IMR-90 (cell line): ENCODE measurements around the gene ZNF280B. TPM values are rescaled to one million over a fixed set of nuclear protein-coding genes. Genes with fewer than 3 reads are reported as not detected.

Experiments used
- ATAC-seq: fragments of 200-7000 bp; cut with Tn5 transposase; 2 replicates; pipeline ENCODE4 v1.9.1; 2020; ENCODE audit warnings: low read depth, mild to moderate bottlenecking, moderate library complexity
- BruUV-seq: library from RNA; stranded (reverse); fragments of 400-500 nt; replicated peaks from 2 replicates; lab custom pipeline; 2021; lab: Mats Ljungman, UMichigan
- CTCF ChIA-PET: fragments of 300-600 bp; formaldehyde crosslinking; extraction: SDS; loops from one replicate; lab custom pipeline; 2021; ENCODE audit warnings: antibody characterized with exemption; lab: Yijun Ruan, JAX
- POLR2A ChIA-PET: fragments of 300-600 bp; sonication (Branson Sonifier 250); formaldehyde crosslinking; loops from one replicate; lab custom pipeline; 2022; ENCODE audit warnings: antibody characterized with exemption; ENCODE audit not compliant: unreplicated experiment; lab: Charles Lee
- DNase-seq: peaks from one replicate; pipeline ENCODE4 v3.0.0; 2013
- H2AFZ ChIP-seq: replicated peaks from 2 replicates; pipeline ENCODE3; 2013; ENCODE audit warnings: low read length, mild to moderate bottlenecking; ENCODE audit not compliant: poor library complexity
- H2AK5ac ChIP-seq: 2 replicates; pipeline ENCODE4 v1.6.1; 2013; ENCODE audit warnings: low read depth, low read length, inconsistent platforms
- H2AK9ac ChIP-seq: replicated peaks from 2 replicates; pipeline ENCODE3; 2013; ENCODE audit warnings: mild to moderate bottlenecking, low read depth, low read length, moderate library complexity; ENCODE audit not compliant: poor library complexity
- H2BK120ac ChIP-seq: 2 replicates; pipeline ENCODE4 v1.6.1; 2013; ENCODE audit warnings: low read depth, low read length, inconsistent platforms
- H2BK15ac ChIP-seq: 3 replicates; pipeline ENCODE4 v1.6.1; 2013; ENCODE audit warnings: low read depth, low read length, inconsistent platforms
- H2BK20ac ChIP-seq: 2 replicates; pipeline ENCODE4 v1.6.1; 2013; ENCODE audit warnings: low read depth, mild to moderate bottlenecking, inconsistent platforms, low read length, moderate library complexity
- H2BK5ac ChIP-seq: 2 replicates; pipeline ENCODE4 v1.6.1; 2013; ENCODE audit warnings: mild to moderate bottlenecking, low read depth, low read length, inconsistent platforms; ENCODE audit not compliant: poor library complexity, severe bottlenecking
- H3K14ac ChIP-seq: replicated peaks from 2 replicates; pipeline ENCODE4 v1.6.1; 2013; ENCODE audit warnings: low read depth, low read length, inconsistent platforms
- H3K18ac ChIP-seq: 2 replicates; pipeline ENCODE4 v1.6.1; 2013; ENCODE audit warnings: low read depth, low read length, control low read depth
- H3K23ac ChIP-seq: 2 replicates; pipeline ENCODE4 v1.6.1; 2013; ENCODE audit warnings: low read depth, low read length, inconsistent platforms
- H3K27ac ChIP-seq: 2 replicates; pipeline ENCODE4 v1.5.1; 2013; ENCODE audit warnings: mild to moderate bottlenecking, control low read depth, low read length; ENCODE audit not compliant: insufficient read depth
- H3K27me3 ChIP-seq: 2 replicates; pipeline ENCODE4 v1.6.1; 2013; ENCODE audit warnings: low read length; ENCODE audit not compliant: control insufficient read depth, insufficient read depth
- H3K36me3 ChIP-seq: 2 replicates; pipeline ENCODE4 v1.6.1; 2013; ENCODE audit warnings: low read length, mixed read lengths; ENCODE audit not compliant: control insufficient read depth, insufficient read depth
- H3K4ac ChIP-seq: 2 replicates; pipeline ENCODE4 v1.6.1; 2013; ENCODE audit warnings: low read depth, low read length, inconsistent platforms
- H3K4me1 ChIP-seq: 2 replicates; pipeline ENCODE4 v1.6.1; 2013; ENCODE audit warnings: low read length, mixed read lengths; ENCODE audit not compliant: control insufficient read depth, insufficient read depth
- H3K4me2 ChIP-seq: 2 replicates; pipeline ENCODE4 v1.6.1; 2013; ENCODE audit warnings: low read depth, mild to moderate bottlenecking, control low read depth, low read length, moderate library complexity
- H3K4me3 ChIP-seq: 2 replicates; pipeline ENCODE4 v1.5.1; 2013; ENCODE audit warnings: low read depth, mild to moderate bottlenecking, control low read depth, low read length, moderate library complexity; ENCODE audit not compliant: insufficient read depth
- H3K56ac ChIP-seq: 2 replicates; pipeline ENCODE4 v1.6.1; 2013; ENCODE audit warnings: low read length, inconsistent platforms; ENCODE audit not compliant: insufficient read depth; ENCODE audit errors: extremely low read depth
- H3K79me1 ChIP-seq, 2 experiments: 2 replicates each; pipeline ENCODE4 v1.6.1; 2013; ENCODE audit warnings: low read length in 2 of 2, inconsistent platforms in 1 of 2, low read depth in 1 of 2
- H3K9ac ChIP-seq: 2 replicates; pipeline ENCODE4 v1.6.1; 2013; ENCODE audit warnings: low read depth, low read length, control low read depth
- H3K9me1 ChIP-seq: 2 replicates; pipeline ENCODE4 v1.6.1; 2013; ENCODE audit warnings: low read length, inconsistent platforms; ENCODE audit not compliant: insufficient read depth
- H3K9me3 ChIP-seq: 2 replicates; pipeline ENCODE4 v1.6.1; 2013; ENCODE audit warnings: low read length; ENCODE audit not compliant: control insufficient read depth, insufficient read depth
- H4K20me1 ChIP-seq: 2 replicates; pipeline ENCODE4 v1.6.1; 2013; ENCODE audit warnings: low read length, inconsistent platforms; ENCODE audit not compliant: insufficient read depth
- H4K5ac ChIP-seq: 2 replicates; pipeline ENCODE4 v1.6.1; 2013; ENCODE audit warnings: mild to moderate bottlenecking, low read depth, low read length, control low read depth
- H4K8ac ChIP-seq, 2 experiments: 2 replicates each; pipeline ENCODE4 v1.6.1; 2013; ENCODE audit warnings: low read depth in 2 of 2, low read length in 2 of 2, control low read depth in 1 of 2, inconsistent platforms in 1 of 2
- H4K91ac ChIP-seq: 2 replicates; pipeline ENCODE4 v1.6.1; 2013; ENCODE audit warnings: low read depth, low read length, inconsistent platforms; ENCODE audit not compliant: insufficient read depth
- FOS ChIP-seq: fragments of 150-350 bp; IDR thresholded peaks from 2 replicates; pipeline ENCODE4 v1.6.1; 2016; ENCODE audit warnings: low read depth, low read length
- WGBS, 2 experiments: methylation state at CpG; one replicate each; pipeline versions ENCODE4 v1.1.5 to v1.1.7; 2013; ENCODE audit warnings: missing lambda C conversion rate in 2 of 2; ENCODE audit not compliant: insufficient read length in 1 of 2; ENCODE audit errors: extremely low coverage in 2 of 2; 5-methylcytosine and 5-hydroxymethylcytosine counted together
- dilution Hi-C: fragments of 300-500 bp; cut with HindIII; formaldehyde crosslinking; loops from one replicate; pipeline ENCODE4 v1.14.3; 2018; ENCODE audit warnings: low sequenced_read_pairs; ENCODE audit not compliant: unreplicated experiment
- in situ Hi-C: fragments of 300-500 bp; cut with MboI; formaldehyde crosslinking; loops from 3 replicates; pipeline ENCODE4 v1.14.3; 2019; ENCODE audit warnings: low sequenced_read_pairs, inconsistent platforms, mixed read lengths
- intact Hi-C: fragments of 100-400 bp; cut with micrococcal nuclease; formaldehyde crosslinking; loops from 2 replicates; pipeline ENCODE4 v1.10.0; 2022
- polyA plus RNA-seq, 3 experiments: library from polyadenylated mRNA; depleted of rRNA; stranded (reverse); fragments of >200 nt; gene quantifications; 2 replicates each; pipeline ENCODE4 v1.2.3, GENCODE V29; 2012; ENCODE audit warnings: low replicate concordance in 1 of 3
- total RNA-seq: library from RNA; depleted of rRNA; stranded (reverse); fragments of >200 nt; gene quantifications from 2 replicates; pipeline ENCODE4 v1.2.3, GENCODE V29; 2012

The ZNF280B gene
- total and polyA plus RNA-seq, 2 of the 4 experiments (the other 2 are of a cell fraction): 0.65 to 1.4 TPM

GRCh38 chr22:22547226-22547625, 38.7 kb upstream of the ZNF280B start:
- DNase-seq: no peak
- Histone ChIP-seq H4K8ac (no peak overlapping the region), H3K79me1 (no peaks in the 10 kb centered on the region), H2BK5ac (no peak overlapping the region), H3K18ac (no peak overlapping the region), H3K23ac (no peak overlapping the region), H3K14ac (no peak overlapping the region), H3K9me3 (no peaks in the 10 kb centered on the region), H4K5ac (no peak overlapping the region), H2AK5ac (no peak overlapping the region), H3K56ac (no peak overlapping the region), H3K9ac (no peak overlapping the region), H3K27me3 (peaks cover 17% of the 10 kb centered on the region), H2BK20ac (no peak overlapping the region), H3K9me1 (no peaks in the 10 kb centered on the region), H4K20me1 (no peaks in the 10 kb centered on the region), H2AFZ (no peak overlapping the region), H2BK15ac (no peak overlapping the region), H2AK9ac (no peak overlapping the region), H3K4me3 (no peak overlapping the region), H3K4me1 (no peaks in the 10 kb centered on the region), H4K91ac (no peak overlapping the region), H3K4ac (no peak overlapping the region), H3K4me2 (no peak overlapping the region), H2BK120ac (no peak overlapping the region), H3K27ac (no peak overlapping the region), H3K36me3 (no peaks in the 10 kb centered on the region)
- no peak for ATAC-seq
- intact Hi-C loops: no loop called here
- no TSS peak for BruUV-seq
- CTCF ChIA-PET: no interaction called here
- dilution Hi-C loops: no loop called here
- in situ Hi-C loops: no loop called here
- no peak for TF ChIP-seq FOS
- WGBS, 2 experiments: 17% methylated on average over 1 of the region's 3 CpGs; no CpG with 5 or more reads in 1 of the 2 experiments
- POLR2A ChIA-PET: no interaction called here
